G401 (cell line): Measurements from ENCODE around the gene RAC2. TPM values are rescaled to one million over a fixed set of nuclear protein-coding genes. Genes with fewer than 3 reads are reported as not detected.

Source experiments
- DNase-seq: peaks from one replicate; pipeline ENCODE4 v3.0.0-alpha.2; 2015; ENCODE audit warnings: low spot score
- in situ Hi-C: cut with HindIII; loops from 2 replicates; pipeline ENCODE4 v1.10.0; 2016; ENCODE audit warnings: low sequenced_read_pairs, mixed read lengths
- total RNA-seq: library from RNA; depleted of rRNA; stranded (reverse); fragments of >200 nt; shearing (Covaris generic); gene quantifications from 2 replicates; pipeline ENCODE4 v1.2.3, GENCODE V29; 2014; rRNA removed

The RAC2 gene
- not detected in 2 replicates for total RNA-seq

DNA sequence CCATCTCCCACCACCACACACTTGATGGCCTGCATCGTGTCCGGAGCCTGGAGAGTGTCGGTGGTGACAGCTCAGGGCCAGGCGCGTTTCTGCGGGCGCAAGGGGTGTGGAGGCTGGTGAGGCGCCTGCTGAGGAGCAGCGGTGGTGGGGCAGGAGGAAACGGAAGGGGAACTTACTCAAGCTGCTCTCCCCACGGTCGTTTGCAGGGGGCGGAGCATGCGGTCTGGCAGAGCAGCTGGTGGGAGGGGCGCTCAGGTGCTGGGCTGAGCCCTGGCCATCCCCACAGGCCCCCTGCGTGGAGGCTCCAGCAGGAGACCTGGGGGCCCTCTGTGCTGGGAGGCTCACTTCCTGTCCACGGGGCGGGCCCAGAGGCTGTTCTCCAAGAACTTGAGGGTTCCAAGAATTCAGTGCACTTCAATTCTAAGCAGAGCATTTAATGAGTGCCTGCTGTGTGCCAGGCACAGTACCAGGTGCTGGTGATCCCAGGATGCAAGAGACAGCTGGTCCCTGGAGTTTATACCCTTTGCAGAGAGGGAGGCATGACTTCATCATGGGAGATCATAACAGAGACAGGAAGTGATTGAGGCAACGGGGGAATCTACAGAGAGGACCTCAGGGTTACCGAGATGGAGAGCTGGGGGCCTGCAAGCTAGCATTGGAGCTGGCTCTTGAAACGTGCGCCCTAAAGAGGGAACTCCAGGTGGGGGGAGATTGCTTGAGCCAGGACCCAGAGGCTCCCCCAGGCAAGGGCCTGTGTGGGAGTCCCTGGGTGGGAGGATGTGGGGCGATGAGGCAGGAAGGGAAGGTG is at the start of gene RAC2:
Gene RAC2, minus strand, starts transcription at position 156 of the 808 bp plus-strand sequence. Its CDS starts 121 bp downstream, at position 35.
- DNase-seq, result no peak
- in situ Hi-C loops, result no loop called here

DNA sequence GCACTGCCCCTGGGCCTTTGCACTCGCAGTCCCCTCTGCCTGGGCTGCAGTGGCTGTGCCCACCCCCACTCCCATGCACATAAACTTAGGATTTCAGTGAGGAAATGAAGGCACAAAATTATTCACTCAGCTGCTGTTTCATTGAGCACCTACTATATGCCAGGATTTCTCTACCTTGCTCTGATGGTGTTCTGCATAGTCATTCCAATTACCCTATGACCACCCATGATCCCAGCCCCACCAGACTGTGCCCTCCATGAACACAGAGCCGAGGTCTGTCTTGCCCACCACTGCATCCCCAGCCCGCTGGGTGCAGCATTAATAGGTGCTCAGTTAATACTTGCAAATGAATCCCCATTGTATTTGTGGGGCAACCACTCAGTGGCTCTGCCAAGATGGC is 49.1 kb upstream of the RAC2 start:
- DNase-seq, result no peak
- in situ Hi-C loops, result no loop called here

DNA sequence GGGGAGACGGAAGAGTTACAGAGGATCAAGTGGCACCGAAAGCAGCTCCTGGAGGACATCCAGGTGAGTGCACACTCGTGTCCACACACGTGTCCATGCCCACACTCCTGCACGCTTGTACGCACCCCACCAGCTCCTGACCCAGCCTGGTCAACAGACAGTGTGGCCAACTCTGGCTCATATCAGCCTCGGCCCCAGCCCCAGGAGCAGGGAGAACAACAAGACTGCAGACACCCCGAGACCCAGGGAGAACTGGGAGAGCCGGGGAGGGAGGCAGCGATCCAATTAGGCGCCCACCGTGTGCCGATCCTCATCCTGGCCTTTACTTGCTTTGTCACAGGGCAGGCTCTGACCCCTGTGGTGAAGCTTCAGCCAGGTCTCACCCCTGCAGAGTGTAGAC is 48.6 kb upstream of the RAC2 start:
- in situ Hi-C loops, result no loop called here
- no peak for DNase-seq

DNA sequence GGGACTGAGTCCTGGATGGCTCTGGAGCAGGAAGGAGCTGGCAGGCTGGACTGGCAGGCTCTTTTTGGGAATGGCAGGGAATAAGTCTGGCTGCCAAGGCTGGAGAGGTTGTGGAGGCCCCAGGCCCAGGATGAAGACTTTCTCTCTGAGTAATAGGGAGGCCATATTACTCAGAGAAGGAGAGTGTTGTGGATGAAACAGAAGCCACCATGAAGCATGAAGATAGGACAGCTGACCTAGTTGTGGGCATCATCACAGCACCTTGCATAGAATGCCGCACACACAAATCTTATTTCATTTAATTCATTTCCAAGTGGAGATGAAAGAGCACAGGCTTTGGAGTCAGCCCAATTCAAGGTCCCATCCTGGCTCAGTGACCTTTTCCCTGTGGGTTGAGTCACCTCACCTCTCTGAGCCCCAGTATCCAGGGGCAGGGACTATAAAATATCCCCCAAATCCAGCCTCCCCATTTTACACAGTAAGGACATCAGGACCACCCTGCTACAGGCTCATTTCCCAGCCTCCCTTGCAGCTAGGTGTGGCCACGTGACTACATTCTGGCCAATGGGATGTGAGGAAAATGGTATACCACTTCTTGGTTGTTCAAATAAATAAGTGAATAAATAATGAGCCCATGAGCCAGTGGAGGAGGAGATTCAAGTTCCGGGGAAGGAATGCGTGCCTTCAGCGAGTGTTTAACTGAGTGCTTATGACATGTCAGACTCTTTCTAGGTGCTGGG is 47.7 kb upstream of the RAC2 start:
- in situ Hi-C loops, result no loop called here
- no peak for DNase-seq

DNA sequence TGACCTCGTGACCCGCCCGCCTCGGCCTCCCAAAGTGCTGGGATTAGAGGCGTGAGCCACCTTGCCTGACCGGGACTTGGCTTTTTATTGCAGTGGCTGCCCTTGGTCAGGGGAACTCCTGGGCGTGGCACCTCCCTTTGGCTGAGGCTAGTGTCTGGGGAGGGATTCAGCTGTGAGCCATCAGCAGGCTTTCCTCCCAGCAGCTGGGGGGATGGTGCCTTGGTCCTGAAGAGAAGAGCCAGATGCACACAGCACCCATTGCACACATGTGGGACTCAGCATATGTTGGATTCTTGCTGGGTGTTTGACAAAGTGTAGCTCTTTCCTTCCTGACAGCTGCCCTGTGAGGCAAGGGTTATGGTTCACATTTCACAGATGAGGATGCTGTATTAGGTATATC is 46.7 kb upstream of the RAC2 start:
- no peak for DNase-seq
- in situ Hi-C loops, result no loop called here

DNA sequence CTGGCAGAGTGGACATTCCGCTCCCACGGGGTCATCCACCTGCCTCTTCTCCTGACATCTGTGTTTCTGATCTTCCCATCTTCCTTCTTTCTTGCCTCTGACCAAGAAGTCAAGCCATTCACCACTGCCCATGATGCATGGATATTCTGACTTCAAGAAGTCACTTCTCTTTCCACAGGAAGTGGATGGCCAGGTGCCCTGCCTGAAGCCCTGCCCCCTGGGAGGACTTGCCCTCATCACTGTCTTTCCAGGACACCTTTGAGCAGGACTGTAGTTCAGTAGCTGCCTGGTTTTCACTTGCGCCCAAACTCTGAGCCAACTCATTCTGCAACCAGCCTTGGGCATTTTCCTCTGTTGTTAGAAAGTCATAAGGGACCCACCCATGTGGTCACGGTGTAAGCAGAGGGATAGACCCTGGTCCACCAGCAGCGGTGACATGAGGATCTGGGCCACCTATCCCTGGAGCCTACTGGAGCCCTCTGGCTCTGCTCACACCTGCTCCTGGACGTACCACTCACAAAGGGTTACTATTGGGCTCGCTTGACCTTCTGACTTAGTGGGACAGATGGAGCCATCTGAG is 45.2 kb upstream of the RAC2 start:
- in situ Hi-C loops, result no loop called here
- DNase-seq, result no peak

DNA sequence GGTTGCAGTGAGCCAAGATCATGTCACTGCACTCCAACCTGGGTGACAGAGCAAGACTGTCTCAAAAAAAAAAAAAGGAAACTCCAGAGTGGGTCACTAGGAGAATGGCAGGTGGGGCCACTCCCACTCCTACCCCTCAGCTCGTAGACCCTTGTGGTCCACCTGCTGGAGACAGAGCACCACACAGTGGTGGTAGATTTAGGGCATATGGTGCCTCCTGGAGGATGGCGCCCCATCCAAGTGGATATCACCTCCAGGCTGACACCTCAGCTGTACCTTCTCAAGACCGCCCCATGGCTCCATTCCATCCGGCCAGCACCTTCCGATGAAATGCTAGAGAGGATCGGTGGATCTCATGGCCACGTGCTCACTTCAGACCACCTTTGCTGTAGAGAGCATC is 44.5 kb upstream of the RAC2 start:
- no peak for DNase-seq
- in situ Hi-C loops, result no loop called here

DNA sequence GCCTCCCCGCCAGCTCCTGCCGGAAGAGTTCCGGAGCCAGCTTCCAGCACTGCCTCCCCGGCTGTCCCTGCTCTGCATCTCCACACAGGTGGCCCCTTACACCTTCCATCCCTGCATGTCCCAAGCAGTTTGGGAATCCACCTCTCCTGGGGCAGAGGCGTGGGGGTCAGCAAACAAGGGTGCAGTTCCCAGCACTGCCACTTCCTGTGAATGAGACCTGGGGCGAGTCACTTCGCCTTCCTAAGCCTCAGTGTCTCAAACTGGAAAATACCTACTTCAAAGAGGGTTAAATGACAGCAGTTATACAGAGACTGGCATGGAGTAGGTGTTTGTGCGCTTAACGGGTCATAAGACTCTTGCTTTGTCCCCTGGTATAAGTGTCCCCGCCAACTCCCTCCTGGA is 43.5 kb upstream of the RAC2 start:
- DNase-seq, result no peak
- in situ Hi-C loops, result no loop called here

DNA sequence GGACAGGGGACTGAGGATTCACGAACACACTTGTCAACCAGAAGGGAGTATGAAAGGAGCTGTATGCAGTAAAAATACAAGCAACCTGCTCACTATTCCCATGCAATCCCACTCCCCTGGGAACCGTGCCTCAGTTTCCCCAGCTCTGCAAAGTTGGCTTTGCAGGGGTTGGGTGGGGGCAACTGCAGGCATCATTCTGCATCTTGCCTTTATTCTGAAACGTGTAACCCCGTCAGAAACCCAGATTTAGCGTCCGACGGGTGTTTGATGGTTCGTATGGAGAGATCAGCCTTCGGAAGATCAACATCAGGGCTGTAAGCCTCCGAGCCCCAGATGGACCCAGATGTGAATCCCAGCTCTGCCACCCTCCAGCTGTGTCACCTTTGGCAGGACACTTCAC is 41.9 kb upstream of the RAC2 start:
- no peak for DNase-seq

DNA sequence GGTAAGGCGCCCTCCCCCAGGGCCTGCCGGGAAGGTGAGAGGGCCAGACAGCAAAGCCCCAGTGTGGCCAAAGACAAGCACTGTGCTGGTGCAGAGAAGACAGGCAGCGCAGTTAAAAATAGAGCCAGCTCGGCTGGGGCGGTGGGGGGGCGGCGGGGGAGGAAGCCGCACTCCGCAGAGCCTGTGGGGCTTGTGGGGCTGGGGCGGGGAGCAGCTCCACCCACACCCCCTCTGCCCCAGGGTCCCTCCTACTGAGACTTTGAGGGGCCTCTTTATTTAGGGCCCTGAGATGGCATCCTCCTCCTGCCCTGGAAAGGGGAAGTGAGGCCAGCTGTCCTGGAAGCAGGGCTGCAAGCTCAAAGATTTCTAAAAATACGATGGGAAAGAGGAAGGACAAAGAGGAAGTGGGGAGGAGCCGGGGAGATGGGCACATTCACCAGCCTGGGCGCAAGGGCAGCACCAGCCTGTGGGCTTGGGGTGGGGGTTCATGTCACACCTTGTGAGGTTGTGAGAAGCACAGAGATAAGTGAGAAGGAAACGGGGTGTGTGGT is 40.8 kb upstream of the RAC2 start:
- no peak for DNase-seq
- in situ Hi-C loops, result no loop called here

More for the DNA sequence above, 41.9 kb upstream of the RAC2 start:
- in situ Hi-C loops, result no loop called here

DNA sequence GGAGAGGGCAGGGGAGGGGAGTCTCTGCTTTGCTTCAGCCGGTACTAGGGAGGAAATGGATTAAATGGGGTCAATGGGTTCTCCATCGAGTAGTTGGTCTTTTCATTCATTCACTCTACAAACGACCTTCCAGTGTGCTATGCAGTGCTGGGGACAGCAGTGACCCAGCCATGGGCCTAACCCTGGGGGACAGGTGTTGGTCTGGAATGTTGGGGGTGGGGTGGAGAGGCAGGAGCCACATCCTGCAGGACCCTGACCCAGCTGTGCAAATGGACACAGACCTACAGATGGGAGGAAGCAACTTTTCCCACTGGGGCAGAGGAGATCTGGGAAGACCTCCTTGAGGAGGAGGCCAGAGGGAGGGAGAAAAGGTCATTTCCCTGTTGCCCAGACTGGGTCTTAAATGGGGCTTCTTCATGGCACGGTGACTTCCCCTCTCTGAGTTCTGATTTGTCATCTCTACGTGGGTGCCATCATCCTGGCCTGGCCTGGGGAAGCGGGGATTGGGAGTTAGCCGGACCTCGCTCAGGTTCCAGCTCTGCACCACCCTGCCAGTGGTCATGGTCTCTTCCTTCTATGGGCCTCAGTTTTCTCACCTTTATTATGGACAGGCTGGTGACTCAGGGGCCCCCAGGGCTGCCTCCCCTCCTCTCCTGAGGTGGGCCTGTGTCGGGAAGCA is 40.2 kb upstream of the RAC2 start:
- no peak for DNase-seq
- in situ Hi-C loops, result no loop called here

DNA sequence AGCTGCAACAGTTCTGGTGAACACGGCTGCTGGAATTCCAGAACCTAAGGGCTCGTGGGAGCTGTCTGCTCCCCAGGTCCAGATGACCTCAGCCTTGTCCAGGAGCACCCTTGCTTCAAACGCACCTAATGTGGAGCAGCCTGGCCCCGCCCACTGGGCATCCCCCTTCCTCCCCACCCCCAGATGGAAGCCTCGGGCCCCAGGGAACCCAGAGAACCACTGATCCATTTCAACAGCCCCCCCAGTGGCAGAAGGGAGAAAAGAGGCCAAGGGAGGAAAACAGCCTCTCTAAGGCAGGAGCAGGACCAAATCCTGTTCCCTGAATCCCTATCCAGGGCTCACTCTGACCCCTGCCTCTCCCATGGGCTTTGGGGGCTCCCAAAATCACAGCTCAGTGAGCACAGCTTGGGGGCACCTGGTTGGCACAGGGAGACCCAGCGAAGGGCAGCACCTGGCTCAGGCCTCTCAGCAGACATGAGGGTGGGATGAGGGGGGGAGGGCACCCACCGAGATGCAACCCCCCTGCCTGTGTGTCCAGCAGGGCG is 39.4 kb upstream of the RAC2 start:
- DNase-seq, result no peak
- in situ Hi-C loops, result no loop called here

DNA sequence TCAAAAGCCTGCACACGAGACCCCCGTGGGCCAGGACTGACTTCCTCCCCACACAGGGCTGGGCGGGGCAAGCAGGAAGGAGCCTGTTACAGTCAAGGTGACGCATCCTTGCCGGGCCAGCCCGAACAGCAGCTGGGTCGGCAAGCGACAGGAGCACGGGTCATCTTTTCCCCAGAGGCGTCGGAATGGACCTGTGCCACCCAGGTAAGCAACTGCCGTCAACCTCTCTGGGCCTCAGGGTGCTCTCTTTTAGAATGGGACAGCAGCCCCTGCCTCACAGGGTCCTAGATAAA is 38.3 kb upstream of the RAC2 start, which contains the start of gene CYTH4:
Gene CYTH4, plus strand, starts transcription at position 124 of the 293 bp plus-strand sequence. Its CDS starts 62 bp downstream, at position 186.
- in situ Hi-C loops, result no loop called here
- no peak for DNase-seq

DNA sequence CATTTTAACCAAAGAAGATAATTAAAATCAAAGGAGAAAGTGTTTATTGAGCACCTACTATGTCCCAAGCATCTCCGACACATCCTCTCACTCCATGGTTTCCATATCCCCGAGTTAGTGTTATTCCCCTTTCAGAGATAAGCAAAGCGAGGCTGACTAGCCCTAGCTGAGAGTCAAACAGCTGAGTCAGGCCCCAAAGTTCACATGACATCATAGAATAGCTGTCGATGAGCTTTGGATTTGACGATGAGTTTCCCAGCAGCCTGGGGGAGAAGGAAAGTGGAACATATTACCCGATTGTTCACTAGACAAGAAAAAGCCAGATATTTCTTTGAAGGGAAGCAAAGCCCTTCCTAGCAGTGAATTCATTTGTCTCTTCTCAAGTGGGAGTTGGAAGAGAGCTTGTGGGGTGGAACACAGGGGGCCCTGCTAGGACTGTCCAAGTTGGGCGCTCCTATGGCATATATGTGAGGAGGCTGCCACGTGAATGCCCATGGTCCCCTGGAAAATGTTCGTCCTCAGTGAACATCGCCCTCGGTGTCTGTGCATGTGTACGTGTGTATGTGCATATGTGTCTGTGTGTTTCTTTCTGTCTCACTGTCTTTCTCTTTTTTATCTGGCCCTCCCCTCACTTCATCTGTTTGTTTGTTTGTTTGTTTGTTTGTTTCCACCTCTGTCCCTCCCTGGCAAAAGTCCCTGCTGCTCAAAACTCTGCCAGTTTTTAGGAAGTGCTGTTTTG is 37.7 kb upstream of the RAC2 start:
- DNase-seq, result no peak
- in situ Hi-C loops, result no loop called here

DNA sequence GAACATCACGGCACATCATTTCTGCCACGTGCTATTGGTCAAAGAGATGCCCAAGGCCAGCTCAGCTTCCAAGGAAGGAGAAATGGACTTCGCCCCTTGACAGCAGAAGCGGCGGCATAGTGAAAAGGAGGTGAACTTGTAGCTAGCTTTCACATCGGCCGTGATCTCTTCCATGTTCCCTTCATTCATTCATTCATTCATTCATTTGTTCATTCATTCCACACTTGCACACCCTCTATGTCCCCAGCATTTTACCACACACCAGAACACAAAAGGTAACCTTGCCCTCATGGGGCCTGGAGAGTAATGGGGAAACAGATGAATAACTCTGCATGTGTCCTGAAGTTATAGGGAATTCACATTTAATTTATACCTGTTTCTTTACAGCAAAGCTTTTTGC is 37.1 kb upstream of the RAC2 start:
- DNase-seq, result no peak
- in situ Hi-C loops, result no loop called here

DNA sequence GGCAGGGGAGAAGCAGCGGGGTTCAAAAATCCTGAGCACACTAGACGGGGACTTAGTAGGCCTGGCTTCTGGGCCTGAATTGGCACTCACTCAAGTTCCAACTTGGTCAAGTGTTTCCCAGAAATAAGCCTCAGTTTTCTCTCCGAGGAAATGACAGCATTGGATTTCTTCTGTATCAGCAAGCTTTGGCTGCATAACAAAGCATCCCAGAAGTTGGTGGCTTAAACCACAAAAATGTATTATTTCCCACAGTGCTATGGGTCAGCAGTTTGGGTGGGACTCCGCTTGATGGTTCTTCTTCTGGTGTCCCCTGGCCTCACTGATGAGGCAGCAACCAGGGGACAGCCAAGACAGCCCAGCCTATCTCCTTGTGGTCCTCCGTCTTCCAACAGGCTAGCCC is 36.6 kb upstream of the RAC2 start:
- DNase-seq, result no peak
- in situ Hi-C loops, result no loop called here

DNA sequence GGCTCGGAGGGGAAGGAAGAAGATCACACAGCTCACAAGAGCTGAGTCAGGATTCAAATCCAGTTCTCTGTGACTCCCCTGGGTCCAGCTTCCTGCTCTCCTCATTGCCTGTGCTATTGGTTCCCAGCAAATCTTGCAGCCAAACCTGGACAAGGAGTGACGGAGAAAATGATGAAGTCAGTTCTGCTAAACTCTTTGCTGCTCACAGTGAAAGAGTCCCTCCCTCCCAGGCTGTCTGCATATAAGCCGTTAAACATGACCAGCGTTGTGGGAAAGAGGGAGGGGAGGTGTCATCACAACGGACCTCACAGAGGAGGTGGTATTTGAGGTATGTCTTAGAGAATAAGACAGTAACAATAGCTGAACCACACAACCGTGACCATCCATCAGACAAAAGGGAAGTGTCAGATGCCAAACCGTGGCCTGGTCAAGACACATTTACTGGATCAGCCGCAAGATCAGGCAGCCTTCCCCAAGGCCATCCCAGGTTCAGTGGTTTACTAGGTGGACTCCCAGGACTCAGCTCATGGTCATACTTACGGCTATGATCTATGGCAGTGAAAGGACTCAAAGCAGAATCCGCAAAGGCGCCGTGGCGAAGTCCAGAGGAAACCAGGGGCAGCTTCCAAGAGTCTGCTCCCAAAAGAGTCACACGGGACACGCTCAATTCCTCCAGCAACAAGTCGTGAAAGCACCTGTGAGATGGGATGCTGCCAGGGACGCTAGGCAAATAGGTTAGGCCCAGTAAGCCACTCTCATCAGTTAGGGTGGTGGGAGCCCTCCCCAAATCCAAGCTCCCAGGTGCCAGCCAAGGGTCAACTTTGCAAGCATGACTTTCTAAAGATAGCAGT is 35.5 kb upstream of the RAC2 start:
- in situ Hi-C loops, result no loop called here
- DNase-seq, result no peak

DNA sequence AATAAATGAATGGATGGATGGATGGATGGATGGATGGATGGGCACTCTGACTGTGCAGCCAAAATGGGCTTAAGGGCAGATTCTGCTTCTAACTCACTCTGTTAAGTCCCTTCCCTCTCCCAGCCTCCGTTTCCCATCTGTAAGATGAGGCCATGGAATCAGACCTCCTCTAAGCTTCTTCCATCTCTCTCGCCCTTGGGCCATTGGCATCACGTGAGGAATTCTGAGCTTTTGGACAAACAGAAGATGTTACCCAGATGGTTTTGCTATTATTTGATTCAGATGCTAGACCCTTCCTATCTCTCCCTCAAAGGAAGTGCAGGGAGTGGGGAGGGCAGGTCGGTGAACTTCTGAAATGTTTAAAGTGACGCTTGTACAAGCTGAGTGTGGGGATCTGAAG is 34.2 kb upstream of the RAC2 start:
- in situ Hi-C loops, result no loop called here
- DNase-seq, result no peak
